SU-DHL-6 (cell line): ENCODE results near the gene ABHD3.

Experiments used
- EZH2phosphoT487 ChIP-seq: fragments of 200-600 bp; sonication (generic), shearing (Covaris generic); conservative IDR thresholded peaks from 2 replicates; pipeline ENCODE4 v1.6.1; 2018; ENCODE audit warnings: mild to moderate bottlenecking, antibody characterized with exemption, low read length, moderate library complexity, mixed read lengths
- TF ChIP-seq, protein P1 (sequence below): fragments of 200-600 bp; sonication (generic); IDR thresholded peaks from one replicate; pipeline ENCODE4 v1.5.1; 2017; ENCODE audit warnings: antibody characterized with exemption, mild to moderate bottlenecking, low read length, moderate library complexity; ENCODE audit not compliant: insufficient read depth, poor library complexity, severe bottlenecking

DNA sequence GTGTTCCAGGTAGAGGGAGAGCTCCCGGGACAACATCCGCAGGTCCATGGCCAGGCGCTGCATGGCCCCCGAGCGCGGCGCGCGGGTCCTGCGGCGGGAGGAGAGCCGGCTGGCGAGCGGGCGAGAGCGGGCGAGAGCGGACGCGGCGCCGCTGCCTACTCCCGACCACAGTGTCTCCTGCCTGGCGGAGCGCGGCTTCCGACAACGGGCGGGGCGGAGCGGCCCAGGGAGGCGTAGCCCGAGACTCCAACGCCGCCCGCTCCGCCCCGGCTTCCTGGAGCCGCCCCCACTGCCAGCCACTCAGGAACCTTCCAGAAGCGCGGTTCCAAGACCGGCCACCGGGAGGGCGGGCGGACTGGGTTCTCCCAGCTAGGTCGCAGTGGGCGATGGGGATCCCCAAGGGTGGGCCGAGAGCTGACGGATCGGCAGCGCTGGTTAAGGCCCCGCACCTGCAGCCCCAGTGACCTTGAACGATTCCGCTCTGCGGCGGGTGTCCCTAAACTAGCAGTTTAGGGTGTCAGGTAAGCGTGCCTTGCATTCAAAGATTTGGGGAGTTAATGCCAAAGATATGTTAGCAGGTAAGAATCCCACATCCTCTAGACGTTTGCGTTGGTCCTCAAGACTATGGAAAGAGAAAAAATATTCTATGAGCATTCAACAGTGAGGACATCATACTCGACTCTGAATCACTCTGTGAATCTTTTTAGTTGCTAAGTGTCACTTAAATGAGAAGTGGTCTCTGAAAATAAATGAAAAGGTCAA is at the start of gene ABHD3:
- TF ChIP-seq, protein P1, sequence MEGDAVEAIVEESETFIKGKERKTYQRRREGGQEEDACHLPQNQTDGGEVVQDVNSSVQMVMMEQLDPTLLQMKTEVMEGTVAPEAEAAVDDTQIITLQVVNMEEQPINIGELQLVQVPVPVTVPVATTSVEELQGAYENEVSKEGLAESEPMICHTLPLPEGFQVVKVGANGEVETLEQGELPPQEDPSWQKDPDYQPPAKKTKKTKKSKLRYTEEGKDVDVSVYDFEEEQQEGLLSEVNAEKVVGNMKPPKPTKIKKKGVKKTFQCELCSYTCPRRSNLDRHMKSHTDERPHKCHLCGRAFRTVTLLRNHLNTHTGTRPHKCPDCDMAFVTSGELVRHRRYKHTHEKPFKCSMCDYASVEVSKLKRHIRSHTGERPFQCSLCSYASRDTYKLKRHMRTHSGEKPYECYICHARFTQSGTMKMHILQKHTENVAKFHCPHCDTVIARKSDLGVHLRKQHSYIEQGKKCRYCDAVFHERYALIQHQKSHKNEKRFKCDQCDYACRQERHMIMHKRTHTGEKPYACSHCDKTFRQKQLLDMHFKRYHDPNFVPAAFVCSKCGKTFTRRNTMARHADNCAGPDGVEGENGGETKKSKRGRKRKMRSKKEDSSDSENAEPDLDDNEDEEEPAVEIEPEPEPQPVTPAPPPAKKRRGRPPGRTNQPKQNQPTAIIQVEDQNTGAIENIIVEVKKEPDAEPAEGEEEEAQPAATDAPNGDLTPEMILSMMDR, result no peak
- no peak for TF ChIP-seq EZH2phosphoT487
